Kidney (tissue), 14 donors: Measurements from ENCODE around the gene DSTYK. TPM values are rescaled to one million over a fixed set of nuclear protein-coding genes. Genes with fewer than 3 reads are reported as not detected.

Source experiments
- DNase-seq, 5 donors: peaks; one replicate each; pipeline ENCODE4 v3.0.0-alpha.2; 2013 to 2020
- FAIRE-seq: peaks from 2 replicates; lab custom pipeline; 2012; peaks lifted over from hg19 to GRCh38; lab: Jason Lieb, UNC
- H3K27ac ChIP-seq, 2 donors: one replicate each; pipeline ENCODE4 v1.7.0; 2013; ENCODE audit warnings: low read depth in 2 of 2, low read length in 2 of 2, inconsistent platforms in 1 of 2
- H3K27me3 ChIP-seq: one replicate; pipeline ENCODE4 v1.7.1; 2013; ENCODE audit warnings: low read length, inconsistent platforms; ENCODE audit not compliant: control insufficient read depth, insufficient read depth
- H3K36me3 ChIP-seq, 3 donors: one replicate each; pipeline versions ENCODE4 v1.7.0 to v1.7.1; 2013; ENCODE audit warnings: low read length in 3 of 3, control low read depth in 1 of 3, inconsistent platforms in 1 of 3; ENCODE audit not compliant: insufficient read depth in 3 of 3, control insufficient read depth in 2 of 3
- H3K4me1 ChIP-seq, 3 donors: one replicate each; pipeline versions ENCODE4 v1.7.0 to v1.7.1; 2013; ENCODE audit warnings: low read length in 3 of 3, inconsistent platforms in 1 of 3, low read depth in 1 of 3; ENCODE audit not compliant: control insufficient read depth in 2 of 3, insufficient read depth in 2 of 3
- H3K4me3 ChIP-seq, 3 donors: one replicate each; pipeline versions ENCODE4 v1.7.0 to v1.8.1; 2013; ENCODE audit warnings: low read length in 3 of 3, control low read depth in 1 of 3, inconsistent platforms in 1 of 3
- H3K9ac ChIP-seq, 3 donors: one replicate each; pipeline versions ENCODE4 v1.7.0 to v1.7.1; 2013; ENCODE audit warnings: low read length in 3 of 3, control low read depth in 1 of 3, inconsistent platforms in 1 of 3
- H3K9me3 ChIP-seq, 3 donors: one replicate each; pipeline versions ENCODE4 v1.7.0 to v1.7.1; 2013; ENCODE audit warnings: low read length in 3 of 3, control low read depth in 1 of 3, inconsistent platforms in 1 of 3; ENCODE audit not compliant: control insufficient read depth in 2 of 3, insufficient read depth in 1 of 3
- intact Hi-C: fragments of 100-400 bp; cut with DNase I; formaldehyde crosslinking; loops from one replicate; pipeline ENCODE4 v1.11.1; 2022
- polyA plus RNA-seq: library from polyadenylated mRNA; stranded (reverse); fragments of 350-450 nt; fragmentation: Illumina TruSeq; extraction: RNeasy Lipid Tissue Mini Kit (QIAGEN cat#74804); gene quantifications from one replicate; pipeline ENCODE4 v1.2.3, GENCODE V29; 2014; ENCODE audit warnings: low read depth, low replicate concordance; ENCODE audit not compliant: insufficient read depth
- total RNA-seq: library from RNA; stranded (reverse); fragmentation: NEBNext Ultra II Directional; extraction: Animal tissue kit (Norgen Biotek cat#: 25700); gene quantifications from one replicate; pipeline ENCODE4 v1.2.1, GENCODE V29; 2021
- TF ChIP-seq, protein P1 (sequence below): IDR thresholded peaks from 3 replicates; pipeline ENCODE4 v1.5.1; 2012; ENCODE audit warnings: mild to moderate bottlenecking, moderate library complexity, borderline replicate concordance; ENCODE audit not compliant: insufficient read depth; ENCODE audit errors: extremely low read depth
- donor health status: control.
- donor health status: control.
- donor health status: control.
- donor health status: control.
- donor health status: control.
- donor health status: DM: yes; HTN: yes; CAD: no.
- donor health status: Normal renal cell carcinoma (clear cell type).

Gene DSTYK
- total and polyA plus RNA-seq, 2 donors from 2014 or later = 5.6 to 17.8 TPM

DNA sequence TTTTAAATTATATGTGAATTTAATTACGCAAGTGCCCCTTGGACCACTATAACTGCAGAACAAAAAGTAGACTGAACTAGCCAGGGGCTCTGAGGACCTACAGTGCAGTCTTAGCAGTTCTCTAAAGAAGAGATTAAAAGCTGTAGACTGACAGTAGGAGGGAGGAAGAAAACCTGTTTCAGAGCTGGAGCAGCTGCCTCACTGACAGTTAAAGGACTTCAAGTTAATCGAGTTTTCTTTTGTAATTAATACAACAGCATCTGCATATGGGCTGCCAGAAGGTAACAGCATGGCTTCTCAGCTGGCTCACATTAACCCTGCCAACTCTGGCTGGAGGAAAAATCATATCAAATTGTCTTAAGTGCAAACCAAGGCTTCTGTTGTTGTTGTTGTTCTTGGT is 19.9 kb downstream of the DSTYK start:
- H3K9ac ChIP-seq = no peak overlapping the region
- peaks cover 13 to 30% (median 21%) of the 10 kb centered on the region in 3 donors for H3K4me1 ChIP-seq
- intact Hi-C loops = no loop called here
- TF ChIP-seq, protein P1, sequence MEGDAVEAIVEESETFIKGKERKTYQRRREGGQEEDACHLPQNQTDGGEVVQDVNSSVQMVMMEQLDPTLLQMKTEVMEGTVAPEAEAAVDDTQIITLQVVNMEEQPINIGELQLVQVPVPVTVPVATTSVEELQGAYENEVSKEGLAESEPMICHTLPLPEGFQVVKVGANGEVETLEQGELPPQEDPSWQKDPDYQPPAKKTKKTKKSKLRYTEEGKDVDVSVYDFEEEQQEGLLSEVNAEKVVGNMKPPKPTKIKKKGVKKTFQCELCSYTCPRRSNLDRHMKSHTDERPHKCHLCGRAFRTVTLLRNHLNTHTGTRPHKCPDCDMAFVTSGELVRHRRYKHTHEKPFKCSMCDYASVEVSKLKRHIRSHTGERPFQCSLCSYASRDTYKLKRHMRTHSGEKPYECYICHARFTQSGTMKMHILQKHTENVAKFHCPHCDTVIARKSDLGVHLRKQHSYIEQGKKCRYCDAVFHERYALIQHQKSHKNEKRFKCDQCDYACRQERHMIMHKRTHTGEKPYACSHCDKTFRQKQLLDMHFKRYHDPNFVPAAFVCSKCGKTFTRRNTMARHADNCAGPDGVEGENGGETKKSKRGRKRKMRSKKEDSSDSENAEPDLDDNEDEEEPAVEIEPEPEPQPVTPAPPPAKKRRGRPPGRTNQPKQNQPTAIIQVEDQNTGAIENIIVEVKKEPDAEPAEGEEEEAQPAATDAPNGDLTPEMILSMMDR = no peak
- peaks cover 0 to 3% (median 0%) of the 10 kb centered on the region in 3 donors for H3K36me3 ChIP-seq
- H3K9me3 ChIP-seq = no peaks in the 10 kb centered on the region
- peak overlapping the region in 1 of 3 donors; percentile 1 for H3K4me3 ChIP-seq
- FAIRE-seq (no peak), DNase-seq (peak in 3 of 5 donors; percentile 34 to 61 (median 50))
- no peaks in the 10 kb centered on the region for H3K27me3 ChIP-seq
- peak overlapping the region; percentile 59 to 64 for H3K27ac ChIP-seq

DNA sequence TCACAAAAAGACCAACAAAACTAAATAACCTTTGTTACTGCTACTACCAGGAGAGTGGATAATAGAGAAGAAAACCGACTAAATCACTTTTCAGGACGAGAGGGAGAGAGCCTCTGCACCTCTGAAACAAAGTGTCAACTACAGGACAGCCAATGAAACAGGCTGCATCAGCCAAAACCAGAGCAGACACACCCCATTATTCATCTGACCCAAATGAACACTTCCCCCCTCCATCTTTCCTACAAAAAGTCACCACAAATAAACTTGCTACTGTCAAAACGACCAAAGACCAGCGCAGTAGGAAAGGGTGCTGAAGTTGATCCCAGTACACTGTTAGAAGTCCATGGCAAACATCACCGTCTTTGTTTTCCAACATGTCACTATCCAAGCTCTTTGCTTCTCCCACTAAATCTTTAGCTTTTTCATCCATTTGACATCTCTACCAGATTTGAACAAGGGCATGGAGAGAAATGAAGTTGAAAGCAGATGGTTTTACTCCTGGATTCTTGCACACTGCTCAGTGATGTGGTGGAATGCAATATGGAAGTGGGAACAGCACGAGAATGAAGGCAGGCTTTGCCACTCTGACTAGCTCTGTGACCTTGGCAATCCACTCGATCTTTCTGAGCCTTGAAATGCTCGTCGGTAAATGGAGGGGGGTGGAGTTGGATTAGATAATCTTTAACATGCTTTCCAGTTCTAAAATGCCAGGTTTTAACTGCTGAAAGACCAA is 20.5 kb downstream of the DSTYK start:
- H3K4me3 ChIP-seq = peak overlapping the region in 2 of 3 donors; percentile 31 to 42
- TF ChIP-seq, protein P1 = no peak
- H3K27ac ChIP-seq = peak overlapping the region; percentile 46 to 56
- H3K9me3 ChIP-seq = no peaks in the 10 kb centered on the region
- no peaks in the 10 kb centered on the region for H3K27me3 ChIP-seq
- H3K36me3 ChIP-seq = peaks cover 0 to 3% (median 0%) of the 10 kb centered on the region in 3 donors
- intact Hi-C loops = no loop called here
- DNase-seq = peak in 2 of 5 donors; percentile 58 to 62
- FAIRE-seq = no peak
- H3K4me1 ChIP-seq = peaks cover 13 to 32% (median 24%) of the 10 kb centered on the region in 3 donors
- H3K9ac ChIP-seq = peak overlapping the region in 1 of 3 donors; percentile 23

DNA sequence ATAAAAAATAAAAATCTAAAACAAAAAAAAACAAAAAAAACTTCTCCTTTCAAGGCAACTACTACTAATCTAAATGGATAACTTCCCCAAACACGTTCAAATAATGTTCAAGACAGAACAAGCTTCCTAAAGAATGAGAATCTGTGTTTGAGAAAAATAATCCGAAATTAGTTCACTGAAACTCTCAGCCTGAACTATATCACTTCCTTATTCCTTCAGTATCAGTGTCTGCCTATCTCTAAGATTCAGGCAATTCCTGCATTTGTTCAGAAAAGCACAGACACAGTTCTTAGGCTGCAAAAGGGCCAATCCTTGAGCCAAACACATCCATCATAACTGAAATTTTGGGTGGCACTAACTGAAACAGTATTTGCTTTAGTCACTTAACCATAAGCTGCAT is 22.4 kb downstream of the DSTYK start:
- no peak for DNase-seq
- H3K4me1 ChIP-seq = peaks cover 13 to 32% (median 24%) of the 10 kb centered on the region in 3 donors
- H3K4me3 ChIP-seq = no peak overlapping the region
- intact Hi-C loops = no loop called here
- no peak overlapping the region for H3K9ac ChIP-seq
- H3K27ac ChIP-seq = no peak overlapping the region
- H3K27me3 ChIP-seq = no peaks in the 10 kb centered on the region
- peak; percentile 65 for FAIRE-seq
- TF ChIP-seq, protein P1 = no peak
- peaks cover 0 to 3% (median 0%) of the 10 kb centered on the region in 3 donors for H3K36me3 ChIP-seq
- no peaks in the 10 kb centered on the region for H3K9me3 ChIP-seq
